Gastrocnemius medialis (tissue), 4 donors: Measurements from ENCODE around the gene TTC9C. TPM values are rescaled to one million over a fixed set of nuclear protein-coding genes. Genes with fewer than 3 reads are reported as not detected.

Experiments used
- ATAC-seq, 2 donors: fragments of 150-250 bp; one replicate each; pipeline ENCODE4 v1.9.1; 2016
- DNase-seq, 2 donors: peaks; one replicate each; pipeline ENCODE4 v3.0.0-alpha.2; 2019
- H3K27ac ChIP-seq, 4 donors: fragments of 200-600 bp; sonication (generic); 1 replicate in 1 of 4; 2 replicates in 3 of 4; pipeline ENCODE4 v1.5.1; 2016 to 2018; ENCODE audit warnings: mild to moderate bottlenecking in 2 of 4, moderate library complexity in 1 of 4
- H3K27me3 ChIP-seq, 3 donors: fragments of 200-600 bp; sonication (generic) in 2 of 3; 1 replicate in 1 of 3; 2 replicates in 2 of 3; pipeline versions ENCODE4 v1.5.1 to v1.6.0; 2016 to 2019; ENCODE audit warnings: mild to moderate bottlenecking in 1 of 3, moderate library complexity in 1 of 3
- H3K36me3 ChIP-seq, 2 donors: fragments of 200-600 bp; sonication (generic) in 1 of 2; one replicate each; pipeline ENCODE4 v1.5.1; 2017 to 2018
- H3K4me1 ChIP-seq, 2 donors: fragments of 200-600 bp; sonication (generic) in 1 of 2; one replicate each; pipeline ENCODE4 v1.5.1; 2016 to 2017; ENCODE audit warnings: mild to moderate bottlenecking in 2 of 2
- H3K4me3 ChIP-seq, 4 donors: fragments of 200-600 bp; sonication (generic) in 3 of 4; 1 replicate in 1 of 4; 2 replicates in 3 of 4; pipeline ENCODE4 v1.5.1; 2016 to 2019; ENCODE audit warnings: mild to moderate bottlenecking in 2 of 4
- H3K9me3 ChIP-seq, 3 donors: fragments of 200-600 bp; sonication (generic) in 2 of 3; 1 replicate in 1 of 3; 2 replicates in 2 of 3; pipeline ENCODE4 v1.5.1; 2016 to 2019
- CTCF ChIP-seq, 5 experiments: fragments of 450-650 bp in 3 of 5; fragments of 200-600 bp in 2 of 5; sonication (generic) in 2 of 5; IDR thresholded peaks in 4 of 5; conservative IDR thresholded peaks in 1 of 5; 1 replicate in 4 of 5; 2 replicates in 1 of 5; pipeline ENCODE4 v1.5.1; 2016 to 2019; ENCODE audit warnings: antibody characterized with exemption in 5 of 5, mild to moderate bottlenecking in 3 of 5, moderate library complexity in 3 of 5
- POLR2A ChIP-seq, 2 donors: fragments of 450-650 bp; IDR thresholded peaks; one replicate each; pipeline ENCODE4 v1.6.1; 2017; ENCODE audit warnings: antibody characterized with exemption in 2 of 2, mild to moderate bottlenecking in 2 of 2, moderate library complexity in 2 of 2
- in situ Hi-C, 4 donors: fragments of 200-750 bp; cut with MboI; loops; one replicate each; pipeline versions ENCODE4 v1.15.0 to v1.8.0; 2017; ENCODE audit warnings: low sequenced_read_pairs in 4 of 4
- intact Hi-C: fragments of 100-400 bp; cut with DNase I; formaldehyde crosslinking; loops from one replicate; pipeline ENCODE4 v1.15.1; 2023; ENCODE audit warnings: low total_unique reads
- total RNA-seq, 4 donors: library from RNA; depleted of rRNA; stranded (reverse); fragments of >200 nt; gene quantifications; one replicate each; pipeline versions ENCODE4 v1.1.0 to v1.2.3, GENCODE V29; 2016

TTC9C gene
- total RNA-seq, 4 donors from 2014 or later = 11.5 to 16.3 (median 14.1) TPM

- ATAC-seq = no peak
- DNase-seq = no peak
- peaks cover under 1 to 5% of the 10 kb centered on the region in 2 donors for H3K4me1 ChIP-seq
- no peaks in the 10 kb centered on the region for H3K9me3 ChIP-seq
- no peaks in the 10 kb centered on the region for H3K27me3 ChIP-seq
- no peak for TF ChIP-seq CTCF (IDR thresholded peaks at IDR 0.05 in 4 of 5, conservative IDR thresholded peaks at IDR 0.05 in 1 of 5)
- no peak for TF ChIP-seq POLR2A (IDR thresholded peaks at IDR 0.05)
- intact Hi-C loops = no loop called here
- H3K4me3 ChIP-seq = no peak overlapping the region
- H3K27ac ChIP-seq = no peak overlapping the region
- H3K36me3 ChIP-seq = peaks cover 0 to 46% of the 10 kb centered on the region in 2 donors
- in situ Hi-C loops = no loop called here
Observed at GRCh38 chr11:62777389-62777788, 49.1 kb downstream of the TTC9C start.

GRCh38 chr11:62778441-62778840 is 50.2 kb downstream of the TTC9C start:
- TF ChIP-seq CTCF (IDR thresholded peaks at IDR 0.05 in 4 of 5, conservative IDR thresholded peaks at IDR 0.05 in 1 of 5) (no peak), POLR2A (IDR thresholded peaks at IDR 0.05) (no peak)
- H3K27me3 ChIP-seq = no peaks in the 10 kb centered on the region
- H3K4me3 ChIP-seq = no peak overlapping the region
- no peaks in the 10 kb centered on the region for H3K4me1 ChIP-seq
- intact Hi-C loops (no loop called here), in situ Hi-C loops (no loop called here)
- no peak overlapping the region for H3K27ac ChIP-seq
- peaks cover 0 to 56% of the 10 kb centered on the region in 2 donors for H3K36me3 ChIP-seq
- no peaks in the 10 kb centered on the region for H3K9me3 ChIP-seq
- no peak for ATAC-seq
- no peak for DNase-seq

- Histone ChIP-seq H3K36me3 (peaks cover 0 to 41% of the 10 kb centered on the region in 2 donors), H3K27ac (no peak overlapping the region), H3K27me3 (no peaks in the 10 kb centered on the region), H3K4me3 (no peak overlapping the region), H3K9me3 (no peaks in the 10 kb centered on the region), H3K4me1 (peaks cover 10 to 11% of the 10 kb centered on the region in 2 donors)
- in situ Hi-C loops = loop anchor here in 2 of 4 donors (10.0 kb wide), 1 partner anchor 82 kb away; no protein-coding TSS in a partner anchor
- TF ChIP-seq CTCF (IDR thresholded peaks at IDR 0.05 in 4 of 5, conservative IDR thresholded peaks at IDR 0.05 in 1 of 5) (no peak), POLR2A (IDR thresholded peaks at IDR 0.05) (no peak)
- DNase-seq = no peak
- no peak for ATAC-seq
- intact Hi-C loops = loop anchor here (10.0 kb wide), 1 partner anchor 138 kb away; the partner anchor contains the start of gene GANAB
Observed at GRCh38 chr11:62782753-62783152, 54.5 kb downstream of the TTC9C start.

GRCh38 chr11:62786318-62787004 is 58.2 kb downstream of the TTC9C start:
- Histone ChIP-seq H3K9me3 (no peaks in the 10 kb centered on the region), H3K36me3 (peaks cover 0 to 34% of the 10 kb centered on the region in 2 donors), H3K27me3 (no peaks in the 10 kb centered on the region), H3K27ac (peak overlapping the region; percentile 85 to 99 (median 93)), H3K4me1 (peaks cover 33 to 36% of the 10 kb centered on the region in 2 donors), H3K4me3 (peak overlapping the region; percentile 84 to 97 (median 93))
- TF ChIP-seq POLR2A (IDR thresholded peaks at IDR 0.05) = no peak
- TF ChIP-seq CTCF (IDR thresholded peaks at IDR 0.05 in 4 of 5, conservative IDR thresholded peaks at IDR 0.05 in 1 of 5) = peak; percentile 93 to 98 (median 97)
- peak; percentile 85 to 88 for ATAC-seq
- peak; percentile 74 to 90 for DNase-seq
- in situ Hi-C loops (loop anchor here (5.0 to 10.0 kb wide), 2 partner anchors 76 to 78 kb away; no protein-coding TSS in a partner anchor), intact Hi-C loops (loop anchor here (1.0 to 10.0 kb wide), 6 partner anchors 19 to 142 kb away; partner anchors contain the start of genes GANAB, HNRNPUL2, NXF1 and SLC3A2)
